Peyer's patch (tissue), 4 donors: ENCODE results near the gene DPP4.

Experiments
- POLR2A ChIP-seq, 2 donors: fragments of 450-650 bp; IDR thresholded peaks; one replicate each; pipeline ENCODE4 v1.5.1; 2017; ENCODE audit warnings: antibody characterized with exemption in 2 of 2, mild to moderate bottlenecking in 2 of 2, moderate library complexity in 2 of 2
- TF ChIP-seq, protein P1 (sequence below), 6 experiments: fragments of 450-650 bp in 4 of 6; fragments of 200-600 bp in 2 of 6; sonication (generic) in 1 of 6; IDR thresholded peaks; one replicate each; pipeline ENCODE4 v1.5.1; 2017 to 2019; ENCODE audit warnings: antibody characterized with exemption in 6 of 6, mild to moderate bottlenecking in 3 of 6, moderate library complexity in 1 of 6

DNA sequence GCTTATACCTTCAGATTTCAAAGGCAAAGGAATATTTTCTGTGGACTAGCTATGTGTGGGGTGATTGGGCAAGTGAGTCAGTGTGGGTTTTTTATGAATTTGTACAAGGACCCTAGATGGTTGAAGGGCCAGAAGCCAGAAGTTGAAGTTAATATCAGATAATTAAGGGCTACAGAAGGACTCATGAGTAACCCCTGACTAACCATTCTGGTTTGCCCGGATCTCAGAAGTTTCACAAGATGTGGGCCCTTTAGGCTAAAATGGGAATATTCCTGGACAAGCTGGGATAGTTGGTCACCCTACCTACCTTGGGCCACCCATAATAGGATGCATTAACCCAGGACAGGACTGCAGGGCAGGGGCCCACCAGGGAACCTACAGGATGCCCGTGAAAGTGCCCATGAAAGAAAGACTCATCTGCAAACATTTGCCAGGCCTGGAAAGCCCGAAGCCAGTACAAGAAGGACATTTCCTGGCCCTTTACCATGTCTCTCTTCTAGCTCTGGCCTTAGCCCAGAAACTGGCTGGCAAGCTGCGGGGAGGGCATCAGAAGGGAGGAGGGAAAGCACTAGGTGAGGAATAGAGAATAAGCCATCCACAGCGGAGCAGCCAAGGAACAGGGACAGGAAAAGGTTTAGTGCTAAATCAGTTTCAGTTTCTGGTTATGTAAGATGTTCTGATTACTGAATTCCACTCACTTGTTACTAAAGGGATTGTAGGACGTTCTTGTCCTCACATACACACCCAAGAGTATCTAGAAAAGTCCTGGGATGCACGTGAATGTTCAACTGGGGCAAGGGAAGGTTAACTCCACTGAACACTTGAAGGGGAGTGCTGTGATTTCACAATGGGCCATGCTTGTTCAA, 44.4 kb upstream of the DPP4 start:
- TF ChIP-seq, protein P1, sequence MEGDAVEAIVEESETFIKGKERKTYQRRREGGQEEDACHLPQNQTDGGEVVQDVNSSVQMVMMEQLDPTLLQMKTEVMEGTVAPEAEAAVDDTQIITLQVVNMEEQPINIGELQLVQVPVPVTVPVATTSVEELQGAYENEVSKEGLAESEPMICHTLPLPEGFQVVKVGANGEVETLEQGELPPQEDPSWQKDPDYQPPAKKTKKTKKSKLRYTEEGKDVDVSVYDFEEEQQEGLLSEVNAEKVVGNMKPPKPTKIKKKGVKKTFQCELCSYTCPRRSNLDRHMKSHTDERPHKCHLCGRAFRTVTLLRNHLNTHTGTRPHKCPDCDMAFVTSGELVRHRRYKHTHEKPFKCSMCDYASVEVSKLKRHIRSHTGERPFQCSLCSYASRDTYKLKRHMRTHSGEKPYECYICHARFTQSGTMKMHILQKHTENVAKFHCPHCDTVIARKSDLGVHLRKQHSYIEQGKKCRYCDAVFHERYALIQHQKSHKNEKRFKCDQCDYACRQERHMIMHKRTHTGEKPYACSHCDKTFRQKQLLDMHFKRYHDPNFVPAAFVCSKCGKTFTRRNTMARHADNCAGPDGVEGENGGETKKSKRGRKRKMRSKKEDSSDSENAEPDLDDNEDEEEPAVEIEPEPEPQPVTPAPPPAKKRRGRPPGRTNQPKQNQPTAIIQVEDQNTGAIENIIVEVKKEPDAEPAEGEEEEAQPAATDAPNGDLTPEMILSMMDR (IDR thresholded peaks at IDR 0.05) = no peak
- no peak for TF ChIP-seq POLR2A (IDR thresholded peaks at IDR 0.05)
